HG02678 (cell line): Measurements from ENCODE around the gene BCAS2.
"Not testable (repeated sequence)": the region's sequence is repeated elsewhere in the genome, so short reads cannot be mapped to it uniquely, and the experiment has no call there.

Experiments
- ATAC-seq: cut with Tn5 transposase; IDR thresholded peaks from one replicate; pipeline ENCODE4 v1.9.1; 2021; ENCODE audit warnings: mild to moderate bottlenecking, moderate library complexity; ENCODE audit not compliant: unreplicated experiment

Gene BCAS2

DNA sequence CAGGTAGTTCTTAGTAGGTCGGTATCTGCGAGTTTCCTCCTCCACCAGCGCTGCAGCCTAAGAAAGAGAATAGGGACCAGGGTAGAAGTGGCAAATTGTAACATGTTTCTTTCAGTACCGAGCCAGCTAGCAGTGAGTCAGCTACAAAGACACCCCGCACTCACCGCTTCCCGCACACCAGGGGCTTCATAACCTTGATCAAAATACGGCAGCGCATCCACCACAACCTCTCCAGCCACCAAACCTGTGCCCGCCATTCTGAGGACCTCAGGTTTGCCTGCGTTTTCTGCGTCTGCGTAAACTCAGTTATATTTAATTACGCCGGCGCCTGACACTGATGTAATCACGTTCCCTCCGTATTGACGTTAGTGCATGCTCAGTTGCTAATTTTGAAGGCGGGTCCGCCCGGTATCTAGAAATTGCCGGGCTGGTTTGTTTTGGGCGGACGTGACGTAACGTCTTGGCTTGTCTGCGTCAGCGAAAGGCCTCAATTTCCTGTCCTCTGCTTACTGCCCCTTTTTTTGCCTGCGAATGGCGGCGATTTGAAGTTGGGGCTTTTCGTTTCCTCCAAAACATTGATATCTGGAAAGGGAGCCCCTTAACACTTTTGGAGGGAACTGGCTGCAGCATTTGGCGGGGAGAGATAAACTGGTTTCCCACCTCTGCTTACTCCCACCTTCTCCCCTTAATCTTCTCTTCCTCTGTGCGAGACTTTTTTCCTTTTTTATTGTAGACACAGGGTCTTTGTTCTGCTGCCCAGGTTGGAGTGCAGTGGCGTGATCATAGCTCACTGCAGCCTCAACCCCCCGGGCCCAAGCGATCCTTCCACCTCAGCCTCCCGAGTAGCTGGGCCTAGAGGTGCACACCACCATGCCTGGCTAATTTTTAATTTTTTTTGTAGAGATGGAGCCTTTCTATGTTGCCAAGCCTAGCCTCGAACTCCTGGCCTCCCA is at the start of gene BCAS2:
Gene BCAS2 (minus strand): TSS at position 281 of the 953 bp plus-strand sequence. CDS start 24 bp downstream, at position 257.
- peak; percentile 99 for ATAC-seq

DNA sequence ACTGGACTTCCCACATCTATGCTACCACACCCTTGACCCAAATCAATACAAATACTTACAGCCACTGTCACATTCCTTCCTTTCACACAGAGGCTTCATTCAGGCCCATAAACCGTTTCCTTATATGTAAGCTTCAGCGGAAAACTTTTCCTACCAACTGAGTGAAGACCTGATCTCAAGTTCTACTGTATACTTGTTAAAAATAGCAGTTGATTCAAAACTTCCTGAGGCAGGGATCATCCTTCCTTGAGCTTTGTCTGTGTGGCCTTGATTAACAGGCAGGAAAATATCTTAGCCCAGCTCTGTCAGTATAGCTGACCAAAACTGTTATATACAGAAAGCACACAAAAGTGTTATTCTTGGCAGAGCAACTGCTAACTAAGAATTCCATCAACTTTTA is 45.7 kb upstream of the BCAS2 start:
- no peak for ATAC-seq

DNA sequence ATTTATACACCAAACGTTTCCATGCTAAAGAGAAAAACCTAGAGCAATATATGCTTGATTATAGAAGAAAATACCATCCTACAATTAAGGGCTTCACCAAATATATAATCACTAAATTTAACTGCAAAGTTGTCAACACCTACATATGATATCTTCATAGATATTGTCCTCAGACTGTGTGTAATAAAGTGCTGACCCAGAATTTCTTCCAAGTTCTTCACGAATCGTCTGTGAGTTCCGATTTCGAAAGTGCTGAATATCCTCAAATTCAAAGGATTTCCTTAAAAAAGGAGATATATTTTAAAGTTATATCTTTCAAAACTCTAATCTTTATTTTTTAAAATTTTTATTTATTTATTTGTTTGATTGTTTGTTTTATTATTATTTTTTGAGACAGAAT is 41.9 kb upstream of the BCAS2 start:
- ATAC-seq: no peak

DNA sequence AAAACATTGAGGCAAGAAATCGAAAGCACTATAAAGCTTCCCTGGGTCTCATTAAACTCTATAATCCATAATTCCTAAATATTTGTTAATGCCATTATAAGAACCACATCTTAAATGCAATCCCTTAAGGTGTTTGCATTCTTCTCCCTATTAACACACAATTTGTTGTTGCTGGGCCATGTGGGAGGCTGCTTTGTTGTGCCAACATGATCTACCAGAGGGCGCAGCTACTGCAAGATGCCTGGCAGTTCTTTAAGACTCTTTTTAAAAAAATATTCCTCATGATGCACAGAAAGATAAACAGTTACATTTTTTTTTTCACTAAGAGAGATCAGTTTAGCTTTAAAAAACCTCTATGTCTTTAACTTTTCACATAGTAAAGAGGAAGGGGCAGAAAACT is 39.0 kb upstream of the BCAS2 start:
- ATAC-seq: no peak

DNA sequence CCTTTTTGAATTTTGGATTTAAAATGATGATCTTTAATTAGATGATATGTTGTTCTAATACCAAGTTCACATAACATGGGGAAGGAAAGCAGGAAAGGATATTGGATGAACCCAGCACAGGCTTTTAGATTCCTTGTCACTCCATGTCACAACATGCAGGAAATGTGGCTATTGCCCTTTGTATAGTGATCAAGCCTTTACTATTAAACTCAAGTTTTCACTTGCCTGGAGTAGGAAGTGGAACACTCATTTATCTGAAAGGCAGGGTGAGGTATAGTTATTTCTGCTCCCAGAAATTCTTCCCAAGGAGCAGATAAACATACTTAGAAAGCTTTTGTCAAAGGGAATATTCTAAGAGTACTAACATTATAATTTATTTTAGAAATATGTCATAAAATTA is 37.2 kb upstream of the BCAS2 start:
- no peak for ATAC-seq

DNA sequence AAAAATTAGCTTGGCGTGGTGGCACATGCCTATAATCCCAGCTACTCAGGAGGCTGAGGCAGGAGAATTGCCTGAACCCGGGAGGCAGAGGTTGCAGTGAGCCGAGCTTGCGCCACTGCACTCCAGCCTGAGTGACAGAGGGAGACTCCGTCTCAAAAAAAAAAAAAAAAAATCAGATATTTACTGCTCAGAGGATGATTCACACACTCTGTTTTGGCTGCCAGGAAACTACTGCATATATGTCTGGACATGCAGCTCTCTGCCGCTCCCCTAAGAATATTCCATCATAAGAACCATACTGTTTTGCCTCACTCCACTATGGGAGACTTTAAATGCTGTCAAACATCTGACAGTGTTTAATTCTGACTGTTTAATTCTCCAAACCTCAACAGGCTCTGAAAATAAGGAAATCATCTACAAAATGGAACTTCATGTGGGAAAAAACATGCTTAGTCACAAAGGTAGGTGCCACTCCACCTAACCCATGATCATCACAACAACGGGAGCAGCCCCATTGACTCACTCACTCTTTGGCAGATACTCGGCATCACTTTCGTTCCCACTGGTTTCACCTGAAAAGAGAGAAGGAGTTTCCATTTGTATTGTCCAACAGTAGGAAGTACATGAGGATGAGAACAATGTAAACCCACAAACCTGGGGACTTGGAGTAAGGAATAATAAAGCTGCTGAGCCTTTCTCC is 29.3 kb upstream of the BCAS2 start:
- ATAC-seq: no peak

DNA sequence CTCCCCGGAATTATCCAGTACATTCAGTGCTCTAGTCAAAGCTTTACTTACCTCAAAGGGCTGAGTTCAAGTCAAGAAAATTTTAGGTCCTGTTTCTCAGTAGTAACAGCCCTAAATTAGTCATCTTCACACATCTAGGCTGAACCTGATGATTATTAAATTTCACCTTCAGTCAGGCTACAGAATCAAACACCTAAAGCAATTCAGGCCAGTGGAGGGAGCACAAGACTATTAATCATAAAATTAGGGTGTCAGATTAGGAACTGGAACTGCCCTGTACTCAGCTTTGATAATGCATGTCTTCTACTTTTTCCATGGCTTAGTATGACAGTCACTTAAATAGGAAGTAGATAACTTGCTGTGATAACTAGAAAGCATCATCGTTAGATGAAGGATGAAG is 28.4 kb upstream of the BCAS2 start:
- no peak for ATAC-seq

DNA sequence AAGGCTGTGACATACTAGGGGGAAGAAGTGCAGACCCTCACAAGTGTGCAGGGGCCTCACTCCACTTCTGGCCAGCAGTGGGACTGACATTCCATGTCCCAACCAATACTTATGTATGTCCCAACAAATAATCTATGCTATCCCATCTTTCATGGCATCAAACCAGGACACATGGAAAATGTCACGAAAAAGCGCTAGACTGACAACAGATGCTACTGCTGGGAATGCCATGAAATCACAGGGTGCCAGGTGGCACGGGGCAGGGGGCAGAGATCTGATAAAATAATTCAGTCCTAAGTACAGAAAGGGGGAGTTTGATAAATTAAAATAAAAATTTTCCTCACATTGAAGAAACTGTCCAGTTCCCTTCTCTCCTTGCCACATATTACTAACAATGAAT is 27.6 kb upstream of the BCAS2 start:
- ATAC-seq: no peak

DNA sequence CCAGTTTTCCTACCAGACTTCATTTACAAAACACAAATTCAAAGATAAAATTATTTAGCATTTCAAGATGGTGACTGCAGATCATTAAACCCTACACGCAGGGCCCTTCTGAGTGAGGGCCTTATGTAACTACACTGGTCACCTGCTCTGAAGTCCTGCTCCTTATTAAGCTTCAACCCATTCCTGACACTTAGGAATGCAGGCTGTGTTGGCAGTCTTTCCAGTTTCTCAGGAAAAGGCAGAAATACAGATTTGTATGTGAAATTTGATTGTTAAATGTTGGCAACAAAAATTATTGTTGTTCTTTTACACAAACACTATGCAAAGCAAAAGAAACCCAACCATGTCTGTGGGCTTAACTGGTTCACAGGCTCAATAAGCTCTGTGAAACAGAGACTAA is 25.8 kb upstream of the BCAS2 start:
- ATAC-seq: no peak

DNA sequence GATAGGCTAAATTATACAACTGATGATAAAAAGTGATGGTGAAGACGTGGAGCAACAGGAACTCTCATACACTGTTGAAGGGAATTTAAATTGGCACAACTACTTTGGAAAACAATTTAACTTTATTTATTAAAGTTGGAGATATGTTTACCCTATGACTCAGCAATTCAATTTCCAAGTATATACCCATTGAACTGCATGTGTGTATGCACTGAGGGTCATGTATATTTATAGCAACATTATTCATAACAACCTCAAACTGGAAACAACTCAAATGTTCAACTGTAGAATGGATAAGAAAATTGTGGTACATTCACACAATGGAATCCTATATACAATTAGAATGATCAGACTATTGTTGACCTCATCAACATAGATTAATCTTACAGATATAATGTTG is 16.5 kb upstream of the BCAS2 start:
- ATAC-seq: no peak

DNA sequence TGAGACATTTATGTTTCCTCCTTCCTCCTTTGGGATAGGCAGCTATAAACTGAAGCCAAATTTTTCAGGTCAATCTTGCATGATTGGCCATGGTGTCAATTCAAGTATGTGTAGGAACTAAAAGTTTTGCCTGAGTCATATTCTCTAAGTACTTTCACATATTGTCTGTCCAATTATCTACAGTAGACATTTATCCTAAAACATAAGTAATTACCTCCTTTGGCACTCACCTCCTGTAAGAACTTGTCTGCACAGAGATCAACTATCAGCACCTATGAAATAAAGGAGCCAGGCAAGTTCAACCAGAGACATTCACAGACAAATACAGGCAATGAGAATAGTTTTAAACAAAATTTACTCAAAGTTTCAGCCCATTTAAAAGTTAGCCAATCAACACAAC is 14.2 kb upstream of the BCAS2 start:
- ATAC-seq: no peak

DNA sequence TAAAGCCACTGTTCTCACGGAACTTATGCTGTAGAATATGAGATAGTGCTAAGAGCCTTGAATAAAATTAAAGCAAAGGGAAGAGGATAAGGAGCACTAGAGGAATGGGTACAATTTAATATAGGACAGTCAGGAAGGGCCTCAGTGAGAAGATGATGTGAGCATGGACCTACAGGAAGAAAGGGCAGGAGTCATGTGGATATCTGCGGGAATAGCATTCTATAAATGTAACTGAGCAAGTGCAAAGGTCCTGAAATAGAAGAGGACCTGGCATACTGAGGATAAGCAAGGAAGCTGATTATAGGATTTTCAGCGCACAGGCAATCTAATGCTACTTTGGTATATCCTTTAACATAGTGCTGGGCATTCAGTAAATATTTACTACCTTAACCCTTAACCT is 12.6 kb upstream of the BCAS2 start:
- no peak for ATAC-seq

DNA sequence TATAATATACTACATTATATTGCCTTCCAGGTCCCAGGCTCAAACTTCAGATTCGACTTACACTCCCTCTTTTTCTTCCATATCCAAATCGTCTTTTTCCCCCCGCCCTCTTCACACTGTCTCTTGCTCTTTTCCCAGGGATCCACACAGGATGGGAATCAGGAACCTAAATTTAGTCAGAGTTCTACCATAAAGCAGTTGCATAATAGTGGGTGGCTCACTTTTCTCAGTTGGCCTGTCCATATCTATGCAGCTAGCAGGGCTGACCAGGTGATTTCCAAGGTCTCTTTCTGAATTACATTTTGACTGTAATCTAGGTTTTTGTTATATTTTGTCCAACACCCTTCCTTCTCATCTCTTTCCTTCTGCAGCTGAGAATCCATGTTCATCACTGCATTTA is 7.7 kb upstream of the BCAS2 start:
- no peak for ATAC-seq

DNA sequence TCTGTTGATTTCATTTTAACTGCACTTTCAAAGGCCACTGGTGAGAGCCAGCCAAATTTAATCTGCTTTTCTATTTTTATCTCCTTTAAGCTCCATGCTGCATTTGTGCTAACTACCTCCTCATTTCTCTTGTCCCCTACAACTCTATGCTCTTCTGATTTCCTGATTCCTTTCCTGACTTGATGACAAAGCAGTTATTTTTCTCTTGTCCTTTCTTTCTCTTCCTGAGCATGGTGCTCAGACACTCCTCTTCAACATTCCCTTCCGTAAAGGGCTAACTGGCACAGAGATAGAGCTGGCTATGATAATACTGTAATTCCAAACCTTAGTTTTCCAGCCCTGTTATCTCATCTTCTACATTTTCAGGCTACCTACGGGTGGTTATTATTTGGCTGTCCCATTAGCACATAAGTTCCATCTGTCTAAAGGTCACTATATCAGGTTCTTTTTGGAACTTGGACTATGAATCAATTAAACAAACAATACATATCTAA is 6.8 kb upstream of the BCAS2 start:
- ATAC-seq: no peak

DNA sequence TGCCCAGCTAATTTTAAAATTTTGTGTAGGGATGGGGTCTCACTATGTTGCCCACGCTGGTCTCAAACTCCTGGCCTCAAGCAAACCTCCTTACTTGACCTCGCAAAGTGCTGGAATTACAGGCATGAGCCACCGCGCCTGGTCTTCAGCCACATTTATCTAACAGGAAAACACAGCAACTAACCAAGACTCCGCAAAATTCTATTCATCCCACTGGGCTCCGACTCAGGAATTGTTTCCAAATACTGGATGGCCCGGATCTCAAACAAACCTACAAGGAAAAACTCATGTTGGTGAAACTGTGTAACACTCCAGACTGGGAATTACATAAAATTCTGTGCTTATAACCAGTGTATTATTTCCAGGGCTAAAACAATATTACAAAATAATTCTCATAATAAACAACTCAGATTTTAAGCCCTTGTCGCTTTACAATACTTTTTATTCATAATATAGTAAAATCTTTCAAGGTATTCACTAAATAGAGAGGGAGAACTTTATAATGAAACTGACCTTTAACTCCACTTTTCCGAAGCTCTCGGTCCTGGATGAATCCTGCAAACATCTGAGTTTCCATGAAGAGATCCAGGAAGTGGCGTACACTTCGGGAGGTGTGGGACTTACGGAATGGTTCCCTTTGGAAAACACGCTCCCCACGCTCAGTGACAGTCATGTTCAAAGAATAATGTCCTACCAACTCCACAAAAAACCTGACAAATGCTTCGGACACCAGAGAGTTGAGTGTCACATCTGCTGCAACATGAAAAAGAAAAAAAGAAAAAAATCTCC is 6.0 kb upstream of the BCAS2 start:
- no peak for ATAC-seq

DNA sequence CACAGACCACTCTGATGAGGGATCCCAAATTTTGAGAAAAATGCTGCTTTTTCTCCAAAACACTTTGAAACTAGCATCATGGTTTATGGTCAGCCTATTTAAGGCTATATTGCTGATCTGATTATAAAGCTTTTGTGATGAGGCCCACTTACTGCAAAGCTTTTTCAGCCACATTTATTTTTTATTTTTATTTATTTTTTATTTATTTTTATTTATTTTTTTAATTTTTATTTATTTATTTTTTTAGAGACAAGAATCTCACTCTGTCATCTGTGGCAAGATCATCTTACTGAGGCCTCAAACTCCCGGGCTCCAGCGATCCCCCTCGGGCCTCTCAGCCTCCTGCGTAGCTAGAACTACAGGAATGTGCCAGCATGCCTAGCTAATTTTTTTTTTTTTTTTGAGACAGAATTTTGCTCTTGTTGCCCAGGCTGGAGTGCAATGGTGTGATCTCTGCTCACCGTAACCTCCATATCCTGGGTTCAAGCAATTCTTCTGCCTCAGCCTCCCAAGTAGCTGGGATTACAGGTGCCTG is 5.2 kb upstream of the BCAS2 start:
- ATAC-seq: no peak

DNA sequence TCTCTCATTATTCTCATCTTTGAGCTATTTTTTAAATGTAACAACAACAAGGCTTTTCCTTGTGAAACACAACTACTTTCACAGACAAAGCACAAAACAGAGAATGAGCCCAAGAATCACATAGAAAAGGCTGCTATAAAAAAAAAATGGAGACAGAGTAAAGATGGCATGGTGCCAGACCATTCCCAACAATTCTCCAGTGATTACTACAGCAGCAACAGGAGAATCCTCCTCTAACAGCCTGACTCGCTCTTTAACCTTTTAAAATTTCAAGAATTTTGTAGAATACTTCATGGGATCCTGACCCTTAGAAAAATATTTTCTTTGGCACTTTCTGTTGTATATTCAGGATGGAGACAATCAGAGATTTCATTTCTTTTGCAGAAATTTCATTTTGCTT is 3.8 kb upstream of the BCAS2 start:
- no peak for ATAC-seq

DNA sequence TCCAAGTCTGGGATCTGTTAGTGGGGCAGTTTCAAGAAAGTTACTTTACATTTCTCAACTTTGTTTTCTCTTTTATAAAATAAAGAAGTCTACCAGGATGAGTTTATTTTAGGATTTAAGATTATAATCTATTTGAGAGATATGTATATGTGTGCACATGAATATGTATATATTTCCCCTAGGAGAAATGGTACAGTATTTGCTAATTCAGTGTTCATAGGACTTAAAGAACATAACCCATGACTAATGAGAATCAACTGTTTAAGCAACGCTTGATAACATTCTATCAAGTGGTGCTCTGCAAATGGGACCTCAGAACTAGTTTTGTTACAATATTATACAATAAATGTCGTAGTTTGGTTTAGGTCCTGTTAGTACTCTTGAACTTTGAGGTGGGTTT is 7.0 kb downstream of the BCAS2 start:
- no peak for ATAC-seq

DNA sequence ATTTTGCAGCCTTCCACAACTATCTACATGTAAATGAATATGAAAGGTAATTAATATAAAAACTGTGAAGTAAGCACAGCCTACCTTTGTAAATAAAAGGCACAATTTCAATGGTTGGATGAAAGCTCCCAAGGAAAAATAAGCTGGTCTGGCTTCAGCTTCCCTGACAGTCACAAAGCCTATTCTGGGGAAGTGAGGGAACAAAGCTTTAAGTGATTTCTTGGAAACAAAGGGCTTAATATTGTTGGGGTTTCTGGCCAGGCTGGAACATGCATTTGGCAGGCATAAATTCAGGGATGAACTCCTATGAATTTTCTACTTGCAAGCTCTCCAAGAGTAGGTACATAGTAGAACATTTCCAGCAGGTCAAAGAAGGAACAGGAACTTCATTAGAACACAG is 17.3 kb downstream of the BCAS2 start:
- no peak for ATAC-seq

DNA sequence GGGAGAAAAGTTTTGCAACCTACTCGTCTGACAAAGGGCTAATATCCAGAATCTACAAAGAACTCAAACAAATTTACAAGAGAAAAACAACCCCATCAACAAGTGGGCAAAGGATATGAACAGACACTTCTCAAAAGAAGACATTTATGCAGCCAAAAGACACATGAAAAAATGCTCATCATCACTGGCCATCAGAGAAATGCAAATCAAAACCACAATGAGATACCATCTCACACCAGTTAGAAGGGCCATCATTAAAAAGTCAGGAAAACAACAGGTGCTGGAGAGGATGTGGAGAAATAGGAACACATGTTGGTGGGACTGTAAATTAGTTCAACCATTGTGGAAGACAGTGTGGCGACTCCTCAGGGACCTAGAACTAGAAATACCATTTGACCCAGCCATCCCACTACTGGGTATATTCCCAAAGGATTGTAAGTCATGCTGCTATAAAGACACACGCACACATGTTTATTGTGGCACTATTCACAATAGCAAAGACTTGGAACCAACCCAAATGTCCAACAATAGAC is 18.4 kb downstream of the BCAS2 start:
- not testable (repeated sequence) for ATAC-seq

DNA sequence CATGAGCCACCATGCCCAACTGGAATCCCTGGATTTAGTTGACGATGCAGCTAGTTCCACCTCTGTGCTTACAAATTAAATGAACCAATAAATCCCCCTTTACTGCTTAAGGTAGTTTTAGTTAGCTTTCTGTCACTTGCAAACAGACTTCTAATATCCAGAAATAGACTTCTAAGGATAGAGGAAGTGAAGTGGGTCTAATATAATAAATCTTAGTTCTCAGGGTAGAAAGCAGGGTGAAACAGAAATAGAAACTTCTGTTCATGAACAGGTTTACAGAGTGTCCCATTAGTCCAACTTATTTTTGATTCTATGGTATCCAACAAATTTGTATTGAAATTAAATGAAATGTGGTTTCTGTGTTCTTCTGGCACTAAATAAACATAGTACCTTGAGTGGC is 20.1 kb downstream of the BCAS2 start:
- ATAC-seq: no peak
